Bone marrow (tissue), 2 donors: ENCODE data around the gene MBD6.

Experiments used
- DNase-seq, 2 donors: peaks; one replicate each; lab custom pipeline; 2025; lab: John Stamatoyannopoulos, UW

Gene MBD6, protein sequence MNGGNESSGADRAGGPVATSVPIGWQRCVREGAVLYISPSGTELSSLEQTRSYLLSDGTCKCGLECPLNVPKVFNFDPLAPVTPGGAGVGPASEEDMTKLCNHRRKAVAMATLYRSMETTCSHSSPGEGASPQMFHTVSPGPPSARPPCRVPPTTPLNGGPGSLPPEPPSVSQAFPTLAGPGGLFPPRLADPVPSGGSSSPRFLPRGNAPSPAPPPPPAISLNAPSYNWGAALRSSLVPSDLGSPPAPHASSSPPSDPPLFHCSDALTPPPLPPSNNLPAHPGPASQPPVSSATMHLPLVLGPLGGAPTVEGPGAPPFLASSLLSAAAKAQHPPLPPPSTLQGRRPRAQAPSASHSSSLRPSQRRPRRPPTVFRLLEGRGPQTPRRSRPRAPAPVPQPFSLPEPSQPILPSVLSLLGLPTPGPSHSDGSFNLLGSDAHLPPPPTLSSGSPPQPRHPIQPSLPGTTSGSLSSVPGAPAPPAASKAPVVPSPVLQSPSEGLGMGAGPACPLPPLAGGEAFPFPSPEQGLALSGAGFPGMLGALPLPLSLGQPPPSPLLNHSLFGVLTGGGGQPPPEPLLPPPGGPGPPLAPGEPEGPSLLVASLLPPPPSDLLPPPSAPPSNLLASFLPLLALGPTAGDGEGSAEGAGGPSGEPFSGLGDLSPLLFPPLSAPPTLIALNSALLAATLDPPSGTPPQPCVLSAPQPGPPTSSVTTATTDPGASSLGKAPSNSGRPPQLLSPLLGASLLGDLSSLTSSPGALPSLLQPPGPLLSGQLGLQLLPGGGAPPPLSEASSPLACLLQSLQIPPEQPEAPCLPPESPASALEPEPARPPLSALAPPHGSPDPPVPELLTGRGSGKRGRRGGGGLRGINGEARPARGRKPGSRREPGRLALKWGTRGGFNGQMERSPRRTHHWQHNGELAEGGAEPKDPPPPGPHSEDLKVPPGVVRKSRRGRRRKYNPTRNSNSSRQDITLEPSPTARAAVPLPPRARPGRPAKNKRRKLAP

DNA sequence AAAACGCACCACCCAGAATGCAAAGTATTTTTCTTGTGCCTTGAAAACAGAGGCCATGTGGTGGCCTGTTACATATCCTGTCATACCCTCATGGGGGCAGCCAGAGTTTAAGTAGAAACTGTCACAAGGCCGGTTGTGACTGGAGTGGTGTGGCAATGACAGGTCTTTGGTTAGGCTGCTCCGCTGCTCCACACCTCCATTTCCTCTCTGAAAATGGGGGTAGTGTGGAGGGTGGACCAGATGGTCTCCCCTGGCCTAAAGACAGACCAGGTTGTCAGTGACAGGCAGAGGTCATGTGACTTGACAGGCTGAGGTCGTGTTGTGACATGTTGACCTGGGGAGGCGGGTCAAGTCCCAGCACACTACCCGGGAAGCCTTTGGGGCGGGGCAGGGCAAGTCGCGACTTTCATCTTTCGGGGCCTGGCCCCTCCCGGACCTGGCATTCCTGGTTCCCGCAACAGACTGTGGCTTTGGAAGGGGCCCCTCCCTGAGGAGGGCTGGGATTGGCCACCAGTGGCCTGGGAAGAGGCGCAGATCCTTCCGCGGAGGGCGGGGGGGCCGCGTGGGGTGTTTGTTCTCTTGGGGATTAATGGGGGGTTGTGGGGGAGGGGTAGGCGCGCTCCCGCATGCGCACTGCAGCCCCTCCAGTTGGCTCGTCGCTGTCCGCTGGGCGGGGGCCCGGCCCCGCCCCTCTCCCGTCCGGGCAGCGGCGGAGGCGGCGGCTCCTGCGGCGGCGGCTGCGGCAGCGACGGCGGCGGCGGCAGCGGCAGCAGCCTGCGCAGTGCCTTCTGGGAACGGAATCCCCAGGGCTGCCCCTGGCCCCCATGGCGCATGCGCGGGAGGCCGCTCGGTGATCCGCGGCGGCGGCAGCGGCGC lies at the start of gene MBD6:
Gene MBD6 (plus strand): TSS at position 814 of the 876 bp plus-strand sequence. CDS start 1,480 bp downstream, outside the sequence.
- peak; percentile 57 to 86 for DNase-seq

DNA sequence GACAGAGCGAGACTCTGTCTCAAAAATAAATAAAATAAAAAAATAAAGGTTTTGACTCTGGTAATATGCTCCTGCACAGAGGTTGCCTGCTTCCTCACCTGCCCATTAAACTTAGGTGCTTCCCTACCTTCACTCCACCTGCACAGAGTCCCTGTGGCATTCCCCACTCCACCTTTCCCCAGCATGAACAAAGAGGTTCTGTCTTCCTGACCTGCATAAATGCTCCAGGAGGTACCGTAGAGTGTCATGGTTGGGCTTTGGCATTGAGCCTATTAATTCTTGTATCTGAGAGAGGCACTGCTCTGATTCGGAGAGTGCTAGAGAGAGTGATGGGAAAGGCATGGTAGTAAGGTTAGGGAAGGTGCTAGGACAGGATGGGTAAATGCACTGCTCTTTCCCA lies 49.2 kb upstream of the MBD6 start:
- DNase-seq: no peak

- no peak for DNase-seq
Measured at GRCh38 chr12:57473886-57474285, 48.7 kb upstream of the MBD6 start.

GRCh38 chr12:57474430-57474829 lies 48.2 kb upstream of the MBD6 start:
- DNase-seq: no peak

GRCh38 chr12:57474862-57475261 lies 47.8 kb upstream of the MBD6 start:
- DNase-seq: no peak

- no peak for DNase-seq
Measured at GRCh38 chr12:57475271-57476161, 47.1 kb upstream of the MBD6 start.

- peak in 1 of 2 donors; percentile 42 for DNase-seq
Measured at GRCh38 chr12:57476162-57476992, 46.2 kb upstream of the MBD6 start.

DNA sequence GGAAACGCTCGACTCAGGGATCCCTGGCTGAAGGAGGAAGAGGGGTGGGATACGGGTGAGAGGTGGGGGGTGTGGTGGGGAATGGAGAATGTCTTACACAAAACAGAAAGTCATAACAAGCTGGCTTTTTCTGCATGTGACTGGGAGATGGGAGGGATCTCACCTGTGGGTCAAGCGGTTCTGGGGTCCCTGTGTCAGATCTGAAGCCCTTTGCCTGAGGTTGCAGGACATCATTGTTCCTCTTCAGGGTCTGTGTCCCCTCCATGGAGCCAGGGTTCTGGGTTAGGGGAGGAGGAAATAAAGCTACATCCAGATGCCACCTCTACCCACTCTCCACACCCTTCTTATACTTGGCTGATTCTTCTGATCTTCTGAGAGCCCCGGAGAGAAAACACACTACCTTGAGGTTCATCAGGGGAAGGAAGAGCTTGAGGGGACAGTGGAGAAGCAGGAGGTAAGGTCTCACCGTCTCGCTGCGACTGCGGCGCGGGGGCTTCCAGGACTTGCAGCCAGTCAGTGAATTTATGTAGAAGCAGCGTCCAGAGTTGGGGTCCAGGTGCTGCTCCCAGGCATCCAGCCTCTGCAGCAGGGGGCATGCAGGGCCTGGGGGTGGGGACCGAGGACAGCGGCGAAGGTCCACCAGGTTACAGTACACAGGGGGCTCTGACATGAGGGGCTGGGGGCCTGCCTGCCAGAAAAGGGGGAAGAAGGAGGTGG lies 45.5 kb upstream of the MBD6 start:
- no peak for DNase-seq

- peak in 1 of 2 donors; percentile 15 for DNase-seq
Measured at GRCh38 chr12:57477710-57478681, 44.6 kb upstream of the MBD6 start.

DNA sequence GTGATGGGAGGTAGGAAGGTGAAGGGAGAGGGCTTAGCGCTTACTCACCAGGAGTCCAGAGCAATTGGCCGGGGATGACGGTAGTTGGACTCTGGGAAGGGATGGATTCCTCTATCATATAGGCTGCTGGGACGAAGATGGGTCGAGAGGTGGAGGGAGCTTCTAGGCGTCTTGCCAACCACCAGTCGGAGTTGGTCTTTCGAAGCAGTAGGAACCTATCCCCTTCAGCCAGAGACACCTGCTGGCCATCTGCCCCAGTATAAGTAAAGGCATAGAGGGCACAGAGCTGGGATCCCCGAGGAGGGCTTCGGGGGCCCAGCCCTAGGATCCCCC lies 43.6 kb upstream of the MBD6 start:
- no peak for DNase-seq

DNA sequence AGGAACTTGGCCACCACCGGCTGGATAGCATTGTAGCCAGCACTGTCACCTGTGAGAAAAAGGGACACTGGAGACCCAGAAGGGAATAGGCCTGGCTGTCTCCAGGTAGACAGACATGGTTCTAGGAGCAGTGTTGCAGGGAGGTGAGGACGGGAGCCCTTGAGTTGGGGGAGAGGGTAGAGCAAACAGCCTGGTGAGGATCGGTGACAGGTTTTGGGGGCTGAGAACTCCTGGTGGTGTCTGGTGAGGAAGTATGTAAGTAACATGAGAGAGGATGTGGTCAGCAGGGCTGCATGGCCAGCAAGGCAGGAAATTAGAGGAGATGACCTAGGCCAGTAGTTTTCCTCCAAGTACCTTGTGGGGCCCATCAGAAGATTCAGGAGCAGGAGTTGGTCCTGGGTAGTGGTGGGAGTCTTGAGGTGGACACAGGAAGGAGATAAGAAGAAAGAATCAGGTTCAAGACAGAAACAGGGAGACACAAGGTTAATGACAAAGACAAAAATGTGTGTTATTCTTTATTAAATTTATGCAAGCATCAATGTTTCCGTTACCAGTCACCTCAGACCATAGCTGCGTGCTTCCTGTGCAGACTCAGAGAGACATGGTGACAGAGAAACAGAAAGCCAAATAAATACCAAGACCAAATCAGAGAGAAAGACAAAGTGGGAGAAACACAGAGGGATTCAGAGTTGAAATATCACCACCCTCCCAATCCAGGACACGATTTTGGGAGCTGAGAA lies 43.1 kb upstream of the MBD6 start, which contains the start of gene ARHGAP9:
Gene ARHGAP9 (minus strand): TSS at position 491 of the 740 bp plus-strand sequence. CDS start 460 bp downstream, at position 31.
- DNase-seq: peak in 1 of 2 donors; percentile 61

DNA sequence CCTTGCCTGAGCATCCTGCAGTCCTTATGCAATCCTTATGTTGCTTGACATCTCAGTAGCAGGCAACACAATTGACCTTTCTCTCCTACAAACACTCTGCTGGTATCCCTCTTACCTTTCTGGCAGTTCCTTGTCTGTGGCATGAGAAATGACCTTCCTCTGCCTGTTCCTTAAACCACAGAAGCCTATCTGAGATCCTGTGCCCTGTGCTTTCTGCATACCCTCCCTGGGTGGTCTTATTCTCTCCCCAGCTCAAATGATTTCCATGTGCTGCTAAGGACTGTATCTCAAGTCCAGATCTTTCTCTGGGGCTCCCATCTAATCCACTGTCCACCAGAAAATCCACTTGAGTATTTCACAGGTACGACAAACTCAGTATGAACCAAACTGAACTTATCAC lies 41.0 kb upstream of the MBD6 start:
- DNase-seq: no peak

GRCh38 chr12:57483466-57483865 lies 39.2 kb upstream of the MBD6 start:
- no peak for DNase-seq

DNA sequence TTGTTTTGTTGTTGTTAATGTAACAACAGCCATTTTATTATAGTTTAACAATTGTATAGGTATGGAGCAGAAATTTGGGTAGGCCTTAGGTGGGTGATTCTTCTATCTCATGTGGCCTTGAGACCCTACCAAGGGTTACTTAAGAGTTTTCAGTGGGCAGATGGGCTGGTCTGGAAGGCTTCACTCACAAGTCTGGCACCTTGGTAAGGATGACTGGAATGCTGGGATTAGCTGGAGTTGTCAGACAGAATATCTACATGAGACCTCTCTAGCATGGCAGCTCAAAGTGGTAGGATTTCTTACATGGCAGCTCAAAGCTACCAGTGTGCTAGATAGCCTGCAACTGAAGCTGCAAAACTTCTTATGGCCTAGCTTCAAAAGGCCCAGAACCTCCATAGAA lies 36.9 kb upstream of the MBD6 start:
- no peak for DNase-seq

- no peak for DNase-seq
Measured at GRCh38 chr12:57487055-57487596, 35.5 kb upstream of the MBD6 start.

DNA sequence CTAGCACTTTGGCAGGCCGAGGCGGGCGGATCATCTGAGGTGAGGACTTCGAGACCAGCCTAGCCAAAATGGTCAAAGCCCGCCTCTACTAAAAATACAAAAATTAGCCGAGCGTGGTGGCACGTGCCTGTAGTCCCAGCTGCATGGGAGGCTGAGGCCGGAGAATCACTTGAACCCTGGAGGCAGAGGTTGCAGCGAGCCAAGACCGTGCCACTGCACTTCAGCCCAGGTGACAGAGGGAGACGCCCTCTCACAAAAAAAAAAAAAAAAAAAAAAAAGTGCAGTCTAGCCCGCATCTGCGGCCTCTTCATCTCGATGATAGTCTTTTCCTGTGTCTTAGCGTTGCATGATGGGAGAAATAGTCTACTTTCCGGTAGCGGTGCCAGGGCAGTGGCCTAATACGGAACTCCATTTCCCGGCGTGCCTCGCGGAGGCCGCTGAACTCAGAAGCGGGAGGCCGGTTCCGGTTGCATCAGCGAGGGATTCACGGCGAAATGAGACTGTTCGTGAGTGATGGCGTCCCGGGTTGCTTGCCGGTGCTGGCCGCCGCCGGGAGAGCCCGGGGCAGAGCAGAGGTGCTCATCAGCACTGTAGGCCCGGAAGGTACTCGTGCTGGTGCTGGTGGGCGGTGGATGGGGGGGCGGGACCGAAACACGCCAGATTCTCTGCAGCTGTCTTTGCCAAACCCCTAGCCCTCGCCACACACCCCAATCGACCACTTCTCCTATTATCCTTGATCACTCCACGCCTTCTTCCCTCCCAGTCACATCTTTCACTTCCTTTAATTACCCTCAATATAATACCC lies 34.8 kb upstream of the MBD6 start, which contains the start of gene MARS1:
Gene MARS1 (plus strand): TSS at position 472 of the 805 bp plus-strand sequence. CDS start 23 bp downstream, at position 495.
- peak; percentile 63 to 89 for DNase-seq
